BJ (cell line): ENCODE measurements around the gene DIS3L2. TPM values are rescaled to one million over a fixed set of nuclear protein-coding genes. Genes with fewer than 3 reads are reported as not detected.

Experiments
- CTCF ChIA-PET: fragments of 350-600 bp; formaldehyde crosslinking; extraction: SDS; loops from one replicate; lab custom pipeline; 2021; ENCODE audit warnings: antibody characterized with exemption, inconsistent platforms; lab: Yijun Ruan, JAX
- POLR2A ChIA-PET: fragments of 300-600 bp; sonication (Branson Sonifier 250); formaldehyde crosslinking; extraction: SDS; loops from one replicate; lab custom pipeline; 2021; ENCODE audit warnings: antibody characterized with exemption; lab: Charles Lee
- DNase-seq: peaks from one replicate; pipeline ENCODE4 v3.0.0-alpha.2; 2011; ENCODE audit warnings: low read depth
- H3K27me3 ChIP-seq: 2 replicates; pipeline ENCODE4 v1.6.0; 2011; ENCODE audit warnings: low read length; ENCODE audit not compliant: control insufficient read depth, insufficient read depth
- H3K36me3 ChIP-seq: 2 replicates; pipeline ENCODE4 v1.5.1; 2011; ENCODE audit warnings: low read length; ENCODE audit not compliant: control insufficient read depth, insufficient read depth
- H3K4me3 ChIP-seq: 2 replicates; pipeline ENCODE4 v1.5.1; 2011; ENCODE audit warnings: low read depth, mild to moderate bottlenecking, control low read depth, low read length
- CTCF ChIP-seq: IDR thresholded peaks from 2 replicates; pipeline ENCODE4 v1.5.1; 2011; ENCODE audit warnings: low read depth, mild to moderate bottlenecking, control low read depth, inconsistent platforms, low read length, moderate library complexity; ENCODE audit not compliant: insufficient read depth
- polyA plus RNA-seq: library from polyadenylated mRNA; depleted of rRNA; stranded (reverse); fragments of >200 nt; gene quantifications from 2 replicates; pipeline ENCODE4 v1.2.3, GENCODE V29; 2011

The DIS3L2 gene
- polyA plus RNA-seq, 1 experiment: 12.4 TPM

GRCh38 chr2:231947694-231948093 is 13.8 kb upstream of the DIS3L2 start:
- no peak for DNase-seq
- Histone ChIP-seq H3K36me3 (no peaks in the 10 kb centered on the region), H3K27me3 (no peaks in the 10 kb centered on the region; the same call in 1 of the 2 replicates), H3K4me3 (no peak overlapping the region)
- CTCF ChIA-PET: interaction anchor here (1.0 kb wide), 1 partner anchor 47 kb away, joined by 5 read pairs; no protein-coding TSS in a partner anchor
- no peak for TF ChIP-seq CTCF
- POLR2A ChIA-PET: no interaction called here

GRCh38 chr2:231951452-231952035 is 10.0 kb upstream of the DIS3L2 start:
- Histone ChIP-seq H3K27me3 (peaks cover 3% of the 10 kb centered on the region), H3K36me3 (no peaks in the 10 kb centered on the region), H3K4me3 (no peak overlapping the region)
- POLR2A ChIA-PET: no interaction called here
- DNase-seq: no peak
- no peak for TF ChIP-seq CTCF
- CTCF ChIA-PET: no interaction called here

- ChIA-PET CTCF (no interaction called here), POLR2A (no interaction called here)
- no peak for TF ChIP-seq CTCF
- no peak overlapping the region for H3K4me3 ChIP-seq
- H3K27me3 ChIP-seq: peaks cover 3% of the 10 kb centered on the region
- DNase-seq: no peak
- H3K36me3 ChIP-seq: no peaks in the 10 kb centered on the region
Measured at GRCh38 chr2:231955758-231956472, 5.6 kb upstream of the DIS3L2 start.

GRCh38 chr2:231957913-231958763 is 3.4 kb upstream of the DIS3L2 start:
- Histone ChIP-seq H3K27me3 (peaks cover 3% of the 10 kb centered on the region; the same call in 1 of the 2 replicates), H3K4me3 (no peak overlapping the region), H3K36me3 (no peaks in the 10 kb centered on the region)
- ChIA-PET POLR2A (no interaction called here), CTCF (no interaction called here)
- no peak for DNase-seq
- no peak for TF ChIP-seq CTCF
